GM21390 (cell line): Measurements from ENCODE around the gene KIF16B.
"Not testable (repeated sequence)": the region's sequence is repeated elsewhere in the genome, so short reads cannot be mapped to it uniquely, and the experiment has no call there.

ENCODE experiments used
- ATAC-seq: cut with Tn5 transposase; IDR thresholded peaks from one replicate; pipeline ENCODE4 v1.9.1; 2021; ENCODE audit not compliant: unreplicated experiment

The KIF16B gene

GRCh38 chr20:16226961-16227360 is 346.3 kb downstream of the KIF16B start:
- ATAC-seq: not testable (repeated sequence)

GRCh38 chr20:16224836-16225235 is 348.4 kb downstream of the KIF16B start:
- no peak for ATAC-seq

GRCh38 chr20:16222859-16223411 is 350.3 kb downstream of the KIF16B start:
- ATAC-seq: no peak
